ENCODE measurements around the gene WDR81. TPM values are rescaled to one million over a fixed set of nuclear protein-coding genes. Genes with fewer than 3 reads are reported as not detected.

The WDR81 gene
- total RNA-seq, 4 donors from 2014 or later: 26.1 to 73.7 (median 35.7) TPM

DNA sequence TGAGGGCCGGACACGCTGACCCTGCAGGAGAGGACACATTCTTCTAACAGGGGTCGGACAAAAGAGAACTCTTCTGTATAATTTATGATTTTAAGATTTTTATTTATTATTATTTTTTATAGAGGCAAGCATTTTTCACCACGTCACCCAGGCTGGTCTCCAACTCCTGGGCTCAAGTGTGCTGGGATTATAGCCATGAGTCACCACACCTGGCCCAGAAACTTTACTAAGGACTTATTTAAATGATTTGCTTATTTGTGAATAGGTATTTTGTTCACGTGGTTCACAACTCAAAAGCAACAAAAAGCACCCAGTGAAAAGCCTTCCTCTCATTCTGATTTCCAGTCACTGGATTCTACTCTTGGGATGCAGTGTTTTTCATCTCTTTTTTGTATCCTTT lies 35.0 kb downstream of the WDR81 start:
- Histone ChIP-seq H3K4me3 (no peak overlapping the region), H3K36me3 (no peaks in the 10 kb centered on the region), H3K27ac (no peak overlapping the region), H3K9me3 (no peaks in the 10 kb centered on the region), H3K4me1 (peaks cover 10 to 21% (median 10%) of the 10 kb centered on the region in 4 donors), H3K27me3 (no peaks in the 10 kb centered on the region)
- 81 to 82% methylated on average over 5 of the region's 5 CpGs for WGBS, 2 donors (ENCODE audit: low coverage in 1 of 2)
- intact Hi-C loops (cut with DNase I; ENCODE audit: low total_unique reads) (no loop called here), in situ Hi-C loops (cut with MboI; ENCODE audit: low pct_ligation_motif_present in 1 of 4, low pct_unique_long_range_greater_than_20kb in 1 of 4, low sequenced_read_pairs in 3 of 4) (no loop called here)
- no peak for DNase-seq
- TF ChIP-seq EP300 (IDR thresholded peaks at IDR 0.05; ENCODE audit: low read depth) (no peak), POLR2AphosphoS5 (IDR thresholded peaks at IDR 0.05) (no peak), POLR2A (IDR thresholded peaks at IDR 0.05) (no peak)
- TF ChIP-seq, protein P1, sequence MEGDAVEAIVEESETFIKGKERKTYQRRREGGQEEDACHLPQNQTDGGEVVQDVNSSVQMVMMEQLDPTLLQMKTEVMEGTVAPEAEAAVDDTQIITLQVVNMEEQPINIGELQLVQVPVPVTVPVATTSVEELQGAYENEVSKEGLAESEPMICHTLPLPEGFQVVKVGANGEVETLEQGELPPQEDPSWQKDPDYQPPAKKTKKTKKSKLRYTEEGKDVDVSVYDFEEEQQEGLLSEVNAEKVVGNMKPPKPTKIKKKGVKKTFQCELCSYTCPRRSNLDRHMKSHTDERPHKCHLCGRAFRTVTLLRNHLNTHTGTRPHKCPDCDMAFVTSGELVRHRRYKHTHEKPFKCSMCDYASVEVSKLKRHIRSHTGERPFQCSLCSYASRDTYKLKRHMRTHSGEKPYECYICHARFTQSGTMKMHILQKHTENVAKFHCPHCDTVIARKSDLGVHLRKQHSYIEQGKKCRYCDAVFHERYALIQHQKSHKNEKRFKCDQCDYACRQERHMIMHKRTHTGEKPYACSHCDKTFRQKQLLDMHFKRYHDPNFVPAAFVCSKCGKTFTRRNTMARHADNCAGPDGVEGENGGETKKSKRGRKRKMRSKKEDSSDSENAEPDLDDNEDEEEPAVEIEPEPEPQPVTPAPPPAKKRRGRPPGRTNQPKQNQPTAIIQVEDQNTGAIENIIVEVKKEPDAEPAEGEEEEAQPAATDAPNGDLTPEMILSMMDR (IDR thresholded peaks at IDR 0.05): no peak

DNA sequence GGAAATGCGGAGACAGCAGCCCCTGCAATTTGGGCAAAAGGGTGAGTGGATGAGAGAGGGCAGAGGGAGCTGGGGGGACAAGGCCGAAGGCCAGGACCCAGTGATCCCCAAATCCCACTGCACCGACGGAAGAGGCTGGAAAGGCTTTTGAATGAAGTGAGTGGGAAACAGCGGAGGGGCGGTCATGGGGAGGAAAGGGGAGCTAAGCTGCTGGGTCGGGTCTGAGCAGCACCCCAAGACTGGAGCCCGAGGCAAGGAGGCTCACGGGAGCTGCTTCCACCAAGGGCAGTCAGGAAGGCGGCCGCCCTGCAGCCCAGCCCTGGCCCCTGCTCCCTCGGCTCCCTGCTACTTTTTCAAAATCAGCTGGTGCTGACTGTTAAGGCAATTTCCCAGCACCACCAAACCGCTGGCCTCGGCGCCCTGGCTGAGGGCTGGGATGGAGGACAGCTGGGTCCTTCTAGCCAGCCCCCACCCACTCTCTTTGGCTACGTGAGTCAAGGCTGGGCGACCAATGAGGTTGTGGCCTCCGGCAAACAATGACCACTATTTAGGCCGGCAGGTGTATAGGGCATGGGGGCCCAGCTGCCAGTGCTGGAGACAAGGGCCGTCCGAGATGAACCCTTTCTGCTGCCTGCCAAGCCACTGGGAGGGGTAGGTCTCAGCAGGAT lies 37.9 kb downstream of the WDR81 start:
- peak overlapping the region in 3 of 4 donors; percentile 19 to 40 (median 29) for H3K4me3 ChIP-seq
- H3K36me3 ChIP-seq: no peaks in the 10 kb centered on the region
- intact Hi-C loops (cut with DNase I; ENCODE audit: low total_unique reads) (no loop called here), in situ Hi-C loops (cut with MboI; ENCODE audit: low pct_ligation_motif_present in 1 of 4, low pct_unique_long_range_greater_than_20kb in 1 of 4, low sequenced_read_pairs in 3 of 4) (no loop called here)
- H3K9me3 ChIP-seq: no peaks in the 10 kb centered on the region
- TF ChIP-seq, protein P1 (IDR thresholded peaks at IDR 0.05): no peak
- peak; percentile 8 for TF ChIP-seq POLR2A (IDR thresholded peaks at IDR 0.05)
- H3K27ac ChIP-seq: peak overlapping the region; percentile 76 to 85 (median 80)
- no peak for DNase-seq
- peaks cover 10 to 28% (median 10%) of the 10 kb centered on the region in 4 donors for H3K4me1 ChIP-seq
- H3K27me3 ChIP-seq: no peaks in the 10 kb centered on the region
- 58 to 79% methylated on average over 2 to 21 of the region's 21 CpGs for WGBS, 2 donors (ENCODE audit: low coverage in 1 of 2)

DNA sequence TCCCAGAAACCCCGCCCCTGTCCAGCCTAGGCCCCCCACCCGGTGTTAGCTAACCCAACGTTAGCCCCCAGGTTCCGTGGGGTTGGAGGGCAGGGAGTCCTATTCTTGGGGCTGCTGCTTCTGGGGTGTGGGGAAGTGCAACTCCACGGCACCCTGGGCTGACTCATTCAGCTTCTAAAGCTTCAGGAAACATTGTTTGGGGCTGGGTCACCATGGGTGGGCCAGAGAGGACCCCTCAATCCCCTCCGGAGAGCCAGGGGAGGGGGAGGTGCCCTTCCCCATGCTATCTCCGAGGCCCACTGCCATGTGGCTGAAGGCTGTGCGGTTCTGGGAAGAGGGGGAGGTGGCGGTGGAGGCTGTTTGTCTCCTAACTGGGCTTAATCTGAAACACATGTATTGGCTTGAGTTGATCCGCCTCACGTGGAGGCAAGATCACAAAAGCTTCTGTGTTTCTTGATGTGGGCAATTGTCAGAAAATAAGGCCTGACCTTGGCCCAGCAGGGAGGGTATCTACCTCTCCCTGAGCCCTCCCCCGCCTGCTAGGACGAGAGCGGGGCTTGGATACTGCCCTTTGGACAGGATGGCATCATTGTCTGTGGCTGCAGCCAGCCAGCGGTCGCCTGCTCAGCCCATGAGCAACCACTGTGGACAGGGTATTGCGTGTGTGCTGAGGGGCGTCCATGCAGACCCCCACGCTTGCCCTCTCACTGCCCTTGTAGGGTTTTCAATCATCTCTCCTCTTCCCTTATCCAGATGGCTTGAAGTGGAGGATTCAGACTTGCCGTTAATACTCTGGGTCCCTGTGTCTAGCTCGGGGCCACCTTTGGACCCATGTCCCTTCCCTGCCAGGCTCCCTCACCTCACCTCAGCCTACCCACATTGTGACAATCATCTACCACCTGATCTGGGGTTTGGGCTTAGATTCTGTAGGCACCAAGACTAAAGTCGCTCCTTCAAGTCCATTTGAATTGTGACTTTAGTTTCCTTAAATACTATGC lies 38.7 kb downstream of the WDR81 start:
- peak overlapping the region in 3 of 4 donors; percentile 19 to 40 (median 29) for H3K4me3 ChIP-seq
- DNase-seq: no peak

More for the DNA sequence above, 38.7 kb downstream of the WDR81 start:
- Histone ChIP-seq H3K27ac (peak overlapping the region; percentile 76 to 85 (median 80)), H3K27me3 (no peaks in the 10 kb centered on the region), H3K9me3 (no peaks in the 10 kb centered on the region), H3K36me3 (no peaks in the 10 kb centered on the region), H3K4me1 (peaks cover 10 to 28% (median 10%) of the 10 kb centered on the region in 4 donors)
- in situ Hi-C loops (cut with MboI; ENCODE audit: low pct_ligation_motif_present in 1 of 4, low pct_unique_long_range_greater_than_20kb in 1 of 4, low sequenced_read_pairs in 3 of 4) (no loop called here), intact Hi-C loops (cut with DNase I; ENCODE audit: low total_unique reads) (no loop called here)
- TF ChIP-seq, protein P1 (IDR thresholded peaks at IDR 0.05): no peak
- no peak for TF ChIP-seq POLR2A (IDR thresholded peaks at IDR 0.05)
- no peak for TF ChIP-seq POLR2AphosphoS5 (IDR thresholded peaks at IDR 0.05)
- TF ChIP-seq EP300 (IDR thresholded peaks at IDR 0.05; ENCODE audit: low read depth): no peak
- 55% methylated on average over 17 of the region's 22 CpGs; no CpG with 5 or more reads in 1 of the 2 donors for WGBS, 2 donors (ENCODE audit: low coverage in 1 of 2)

Measured in transverse colon (tissue), 4 donors.